T-helper 22 cell (primary cell): ENCODE results near the gene KLHL26.
"Not testable (repeated sequence)": the region's sequence is repeated elsewhere in the genome, so short reads cannot be mapped to it uniquely, and the experiment has no call there.

Experiments used
- DNase-seq: peaks from one replicate; pipeline ENCODE4 v3.0.0-alpha.2; 2020; ENCODE audit warnings: low read depth

Gene KLHL26

DNA sequence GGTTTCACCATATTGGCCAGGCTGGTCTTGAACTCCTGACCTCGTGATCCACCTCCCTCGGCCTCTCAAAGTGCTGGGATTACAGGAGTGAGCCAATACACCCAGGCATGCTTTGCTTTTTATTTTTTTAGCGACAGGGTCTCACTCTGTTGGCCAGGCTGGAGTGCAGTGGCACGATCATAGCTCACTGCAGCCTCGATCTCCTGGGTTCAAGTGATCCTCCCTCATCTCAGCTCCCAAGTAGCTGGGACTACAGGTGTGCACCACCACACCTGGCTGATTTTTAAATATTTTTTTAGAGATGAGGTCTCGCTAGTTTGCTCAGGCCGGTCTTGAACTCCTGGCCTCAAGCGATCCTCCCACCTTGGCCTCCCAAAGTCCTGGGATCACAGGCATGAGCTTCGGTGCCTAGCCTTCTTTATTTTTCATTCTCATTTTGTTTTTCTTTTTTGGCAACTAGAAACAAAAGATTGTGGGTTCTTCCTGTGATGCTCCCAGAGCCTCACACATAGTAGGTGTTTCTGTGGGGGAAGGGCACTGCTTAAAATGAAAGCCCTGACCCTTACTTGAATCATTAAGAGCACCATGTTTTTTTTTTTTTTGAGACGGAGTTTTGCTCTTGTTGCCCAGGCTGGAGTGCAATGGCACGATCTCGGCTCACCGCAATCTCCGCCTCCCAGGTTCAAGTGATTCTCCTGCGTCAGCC is 36.0 kb upstream of the KLHL26 start:
- not testable (repeated sequence) for DNase-seq

DNA sequence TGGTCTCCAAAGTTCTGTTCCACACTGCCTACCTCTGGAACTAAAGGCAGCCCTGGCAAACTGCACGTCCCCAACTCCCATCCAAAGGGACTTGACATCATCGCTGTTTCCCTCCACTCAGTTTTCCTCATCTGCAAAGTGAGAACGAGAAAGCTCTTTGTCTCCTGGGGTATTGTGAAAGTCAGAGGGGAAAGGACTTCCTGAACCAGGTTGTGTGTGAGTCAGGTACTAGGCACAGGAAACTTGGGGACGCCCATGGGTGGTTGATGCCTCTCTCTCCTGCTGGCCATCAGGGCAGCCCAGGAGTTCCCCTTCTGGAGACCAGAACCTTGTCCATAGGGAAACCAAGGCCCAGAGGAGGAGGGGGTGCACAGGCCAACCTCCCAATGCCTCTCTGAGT is 35.0 kb upstream of the KLHL26 start:
- no peak for DNase-seq

DNA sequence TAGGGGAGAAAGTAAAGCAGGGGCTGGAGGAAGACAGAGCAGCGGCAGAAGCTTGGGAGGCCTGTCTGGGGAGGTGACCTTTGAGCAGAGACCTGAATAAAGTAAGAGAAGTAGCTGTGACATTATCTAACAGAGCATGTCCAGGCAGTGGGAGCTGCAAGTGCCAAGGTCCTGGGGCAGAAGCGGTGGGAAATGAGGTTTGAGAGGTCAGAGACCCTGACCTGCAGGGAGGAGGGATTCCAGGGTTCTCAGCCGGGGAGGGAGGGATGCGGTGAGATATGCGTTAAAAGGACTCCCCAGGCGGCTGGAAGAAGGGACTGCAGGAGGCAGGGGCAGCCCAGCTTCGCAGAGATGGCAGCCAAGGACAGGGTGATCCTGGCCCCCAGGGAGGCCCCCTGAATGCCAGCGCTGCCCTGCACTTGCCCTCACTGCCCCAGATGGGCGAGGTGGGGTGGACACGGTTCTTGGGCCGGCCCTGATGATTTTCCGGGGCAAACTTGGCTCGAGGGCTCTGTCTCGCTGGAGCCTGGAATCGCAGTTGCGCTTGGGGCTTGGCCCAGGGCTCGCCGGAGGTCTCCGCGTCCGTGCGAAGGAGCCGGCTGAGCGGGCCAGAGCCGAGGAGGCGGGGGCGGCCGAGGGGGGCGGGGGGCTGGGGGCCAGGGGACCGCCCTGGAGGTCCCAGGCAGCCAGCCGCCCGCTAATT is 33.4 kb upstream of the KLHL26 start:
- DNase-seq: no peak

DNA sequence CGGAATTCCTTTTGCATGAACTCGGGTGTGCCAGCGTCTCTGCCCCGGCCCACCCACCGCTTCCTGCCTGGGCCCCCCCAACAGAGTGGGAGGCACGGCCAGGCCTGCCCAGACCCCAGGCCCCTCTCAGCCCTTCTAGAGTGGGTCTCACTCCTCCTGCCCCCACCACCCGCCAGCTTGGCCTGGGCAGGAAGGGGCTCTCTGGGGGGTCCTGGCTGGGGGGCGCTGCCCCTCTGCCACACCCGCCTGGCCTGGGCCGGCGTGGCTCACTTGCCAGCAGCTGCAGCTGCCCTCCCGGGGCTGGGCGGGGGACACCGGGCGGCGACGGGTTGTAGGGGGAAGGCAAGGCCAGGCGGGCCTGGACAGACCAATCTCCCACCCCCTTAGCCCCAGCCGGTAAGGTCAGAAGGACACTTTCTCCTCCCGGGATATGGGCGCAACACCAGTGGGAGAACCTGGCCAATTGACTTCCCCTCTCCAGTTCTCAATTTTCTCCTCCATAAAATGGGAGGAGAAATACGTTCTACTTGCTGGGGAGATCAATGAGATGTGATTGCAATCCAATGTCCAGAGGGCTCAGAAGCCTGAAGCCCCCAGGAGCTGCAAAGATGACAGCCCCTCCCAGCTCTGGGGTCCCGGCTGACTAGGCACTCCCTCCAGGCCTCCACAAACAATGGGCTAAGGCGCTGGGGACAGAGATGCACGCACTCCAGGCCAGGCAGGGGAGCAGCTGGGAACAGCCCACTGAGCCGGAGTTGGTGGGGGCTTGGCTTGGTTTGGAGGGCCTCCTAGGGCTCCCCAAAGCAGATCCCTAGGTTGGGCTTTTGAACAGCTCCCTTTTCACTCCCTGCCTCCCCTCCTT is 32.6 kb upstream of the KLHL26 start:
- DNase-seq: no peak

DNA sequence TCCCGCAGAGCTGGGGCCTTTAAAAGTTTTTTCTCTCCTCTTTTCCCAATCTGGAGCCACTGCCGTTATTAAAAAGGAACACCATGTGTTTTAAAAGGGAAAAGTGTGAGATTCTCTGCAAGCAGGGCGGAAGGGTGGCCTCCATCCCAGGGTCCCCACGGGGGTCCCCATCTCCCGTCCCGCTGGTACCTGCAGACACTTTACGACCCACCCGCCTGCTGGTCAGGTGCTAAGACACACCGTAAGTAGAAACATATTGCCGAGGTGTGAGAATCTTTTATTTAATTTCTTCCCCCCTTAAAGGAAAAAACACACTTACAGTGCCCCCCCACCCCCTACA is 32.0 kb upstream of the KLHL26 start:
- no peak for DNase-seq

DNA sequence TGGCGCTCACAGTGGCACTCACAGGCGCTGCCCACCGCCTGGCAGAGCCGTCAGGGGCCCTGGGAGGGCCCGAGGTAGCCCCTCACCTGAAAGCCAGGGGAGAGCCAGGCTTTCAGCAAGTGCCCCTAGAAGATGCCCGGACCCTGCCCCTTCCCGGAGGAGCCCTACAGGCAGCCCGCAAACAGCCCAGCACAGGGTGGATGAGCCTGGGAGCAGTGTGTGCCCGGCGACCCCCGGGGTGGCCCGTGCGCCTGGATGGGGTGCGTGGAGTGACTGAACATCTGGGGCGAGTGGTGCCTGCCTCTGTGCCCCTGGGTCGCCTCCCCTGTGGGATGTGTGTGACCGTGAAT is 31.7 kb upstream of the KLHL26 start:
- DNase-seq: no peak

DNA sequence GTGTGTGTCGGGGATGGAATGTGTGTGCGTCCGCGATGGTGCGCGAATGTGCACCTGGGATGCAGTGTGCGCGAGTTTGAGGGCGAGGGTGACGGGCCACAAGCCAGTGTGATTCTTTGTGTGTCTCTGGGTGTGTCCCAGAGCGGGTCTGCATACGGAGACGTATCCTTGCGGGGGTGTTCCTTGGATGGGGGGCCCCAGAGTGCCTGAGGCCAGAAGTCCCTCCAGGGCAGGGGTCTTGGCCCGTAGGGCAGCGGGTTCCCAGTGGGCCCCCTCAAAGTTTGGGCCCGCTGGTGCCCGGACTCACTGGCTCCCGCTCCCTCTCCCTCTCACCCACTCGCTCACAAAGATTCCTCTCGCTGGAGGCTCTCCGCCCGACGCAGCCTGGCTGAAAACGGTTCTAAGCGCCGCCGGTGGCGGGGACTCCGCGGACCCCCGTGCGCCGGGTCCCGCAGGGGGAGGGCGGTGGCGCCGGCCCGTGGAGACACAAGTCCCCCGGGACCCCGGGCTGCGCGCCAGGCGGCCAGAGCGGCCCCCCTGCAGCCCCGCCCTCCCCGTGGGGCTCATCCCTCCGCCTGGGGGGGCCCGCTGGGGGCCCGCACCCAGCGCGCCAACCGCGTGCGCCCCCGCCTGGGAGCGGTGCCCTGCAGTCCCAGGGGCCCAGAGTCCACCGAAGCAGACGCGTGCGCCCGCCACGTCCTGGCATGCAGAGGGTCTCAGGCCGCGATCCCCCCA is 31.1 kb upstream of the KLHL26 start:
- no peak for DNase-seq

DNA sequence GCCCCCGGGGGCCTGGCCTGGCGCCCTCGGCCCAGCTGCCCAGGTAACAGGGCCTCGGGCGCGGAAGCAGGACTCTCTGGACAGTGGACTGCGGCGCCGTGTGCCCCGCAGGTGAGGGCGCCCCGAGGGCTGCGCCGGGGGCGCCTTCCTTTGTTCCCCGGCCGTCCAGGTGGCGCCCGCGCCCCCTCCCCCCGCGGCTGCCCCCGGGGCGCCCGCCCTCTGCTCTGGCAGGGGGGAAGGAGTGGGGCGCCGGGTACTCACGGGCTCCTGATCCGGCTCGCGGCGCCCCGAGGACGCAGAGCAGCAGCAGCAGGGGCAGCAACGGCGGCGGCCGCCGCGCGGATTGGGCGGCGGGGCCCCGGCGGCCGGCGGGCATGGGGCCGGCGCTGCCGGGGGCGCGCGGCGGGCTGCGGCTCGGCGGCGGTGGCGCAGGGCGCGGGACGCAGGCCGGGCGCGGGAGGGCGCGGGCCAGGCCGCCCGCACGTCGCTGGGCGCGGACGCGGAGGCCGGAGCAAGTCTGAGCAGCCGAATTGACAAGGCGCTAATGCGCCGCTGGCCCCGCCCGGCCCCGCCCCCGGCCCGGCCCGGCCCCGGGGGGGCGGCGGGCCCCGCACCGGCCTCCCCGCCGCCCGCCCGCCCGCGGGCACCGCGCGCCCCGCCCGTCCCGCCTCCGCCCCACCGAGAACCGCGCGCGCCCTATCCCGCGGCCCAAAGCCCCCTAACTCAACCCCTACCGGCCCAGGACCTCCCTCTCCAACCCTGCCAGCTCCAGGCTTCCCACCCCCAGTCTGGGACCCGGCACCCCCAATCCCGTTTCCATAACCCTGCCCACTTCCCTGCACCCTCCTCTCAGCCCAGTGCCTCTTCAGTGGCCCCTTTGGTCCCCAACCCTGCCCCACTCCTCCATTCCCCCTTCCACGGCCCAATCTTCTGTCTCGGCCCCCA is 30.3 kb upstream of the KLHL26 start, which contains the start of gene CRLF1:
Gene CRLF1, minus strand, starts transcription at position 519 of the 945 bp plus-strand sequence. Its CDS starts 143 bp downstream, at position 376.
- no peak for DNase-seq

DNA sequence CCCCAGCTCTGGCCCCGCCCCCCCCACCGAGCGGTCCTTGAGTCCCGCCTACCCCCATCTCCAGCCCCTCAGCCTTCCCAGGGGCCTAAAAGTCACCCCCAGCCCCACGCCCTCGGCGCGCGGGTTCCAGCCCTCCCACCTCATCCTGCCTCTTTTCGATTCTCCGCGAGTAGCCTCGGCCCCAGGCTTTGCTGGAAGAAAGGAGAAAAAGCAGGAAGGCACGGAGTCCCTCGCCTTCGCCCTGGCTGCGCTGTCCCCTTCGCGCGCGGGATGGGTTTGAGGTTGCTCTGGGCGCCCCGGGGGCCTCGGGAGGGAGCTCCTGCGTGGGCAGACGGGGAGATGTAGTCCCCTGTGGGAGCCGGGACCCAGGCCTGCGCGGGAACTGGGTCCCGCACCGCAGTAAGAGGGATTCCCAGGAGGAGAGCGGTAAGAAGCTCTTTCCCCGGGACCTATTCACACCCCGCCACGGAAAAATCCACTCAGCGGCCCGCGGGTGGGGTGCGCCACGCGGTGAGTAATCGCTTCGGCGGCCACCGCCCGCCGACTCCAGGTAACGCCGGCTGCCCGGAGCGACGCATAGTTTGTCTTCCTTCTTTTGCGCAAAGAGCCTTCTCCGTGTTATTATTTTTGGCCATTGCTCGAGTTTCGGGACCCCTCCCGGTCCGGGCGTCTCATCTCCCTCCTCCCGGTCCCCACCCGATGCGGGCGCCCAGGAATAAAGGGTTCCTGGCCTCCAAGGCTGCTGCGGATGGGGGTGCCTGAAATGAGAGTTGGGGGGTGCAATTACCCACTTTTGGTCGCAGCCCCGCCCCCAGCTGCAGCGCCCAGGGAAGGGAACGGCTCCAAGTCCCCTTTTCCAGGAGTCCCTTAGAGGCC is 29.4 kb upstream of the KLHL26 start:
- DNase-seq: no peak

DNA sequence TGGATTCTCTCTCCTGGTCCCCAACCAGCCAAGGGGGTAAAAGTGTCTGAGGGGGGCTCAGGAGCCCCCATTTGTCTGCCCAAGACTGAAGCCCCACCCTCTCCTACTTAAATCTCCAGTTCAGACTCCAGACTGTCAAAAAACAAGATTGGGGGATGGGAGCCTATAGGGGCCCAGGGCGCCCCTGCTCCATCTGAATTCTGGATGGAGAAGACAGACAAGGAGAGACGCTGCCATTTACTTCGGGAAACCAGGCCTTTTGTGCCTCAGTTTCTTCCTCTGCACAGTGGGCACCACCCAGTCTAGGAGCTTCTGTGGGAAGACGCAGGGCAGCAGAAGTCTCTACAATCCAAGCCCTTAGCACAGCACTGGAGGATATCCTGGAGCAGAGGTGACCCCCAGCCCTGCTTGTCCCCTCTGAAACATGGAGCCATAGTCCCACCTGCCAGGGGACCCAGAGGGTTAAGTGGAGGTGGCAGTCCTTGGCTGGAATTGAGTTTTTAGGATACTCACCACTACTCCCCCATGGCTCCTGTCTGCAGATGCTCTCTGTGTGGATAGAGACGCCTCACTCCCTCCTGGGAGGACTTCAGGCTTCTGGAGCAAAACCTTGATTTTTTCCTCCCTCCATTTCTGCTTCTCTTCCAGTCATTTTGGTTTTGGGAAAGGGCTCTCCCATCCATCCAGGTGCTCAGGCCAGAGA is 28.6 kb upstream of the KLHL26 start:
- no peak for DNase-seq

DNA sequence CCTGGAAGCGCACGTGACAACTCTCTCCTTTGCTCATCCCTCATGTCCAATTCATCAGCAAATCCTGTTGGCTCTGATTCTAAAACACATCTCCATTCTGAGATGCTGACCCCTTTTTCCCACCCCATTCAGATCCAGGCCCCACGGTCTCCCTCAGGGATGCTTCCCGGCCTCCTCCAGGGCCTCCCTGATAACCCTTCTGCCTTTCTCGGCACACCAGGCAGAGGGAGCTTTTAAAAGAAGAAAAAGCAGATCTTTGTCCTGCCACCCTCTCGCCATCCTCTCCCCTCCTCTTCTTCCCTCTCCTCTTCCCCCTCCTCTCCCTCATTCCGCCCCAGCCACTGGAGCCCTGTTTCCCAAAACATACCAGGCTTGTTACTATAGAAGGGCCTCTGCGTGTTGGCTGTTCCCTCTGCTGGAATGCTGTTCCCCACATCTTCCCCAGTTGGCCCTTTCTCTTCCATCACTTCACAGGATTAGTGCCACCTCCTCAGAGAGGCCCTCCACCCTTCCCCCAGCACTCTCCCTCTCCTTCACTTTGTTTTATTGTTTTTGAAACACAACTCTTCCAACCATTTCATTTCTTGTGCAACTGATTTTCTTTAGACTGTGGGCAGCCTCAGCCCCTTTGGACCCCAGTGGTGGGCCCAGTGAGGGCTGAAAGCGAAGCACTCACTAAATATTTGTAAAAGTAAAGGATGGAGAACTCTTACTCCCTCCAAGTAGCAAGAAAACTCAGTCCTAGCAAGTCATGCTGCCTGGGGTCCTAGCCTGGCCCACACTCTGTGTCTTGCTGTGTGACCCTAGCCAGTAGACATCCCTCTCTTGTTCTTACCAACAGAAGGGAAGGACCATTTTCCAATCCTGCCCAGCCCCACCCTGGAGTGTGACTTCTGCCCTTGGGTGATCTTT is 27.8 kb upstream of the KLHL26 start:
- DNase-seq: no peak

DNA sequence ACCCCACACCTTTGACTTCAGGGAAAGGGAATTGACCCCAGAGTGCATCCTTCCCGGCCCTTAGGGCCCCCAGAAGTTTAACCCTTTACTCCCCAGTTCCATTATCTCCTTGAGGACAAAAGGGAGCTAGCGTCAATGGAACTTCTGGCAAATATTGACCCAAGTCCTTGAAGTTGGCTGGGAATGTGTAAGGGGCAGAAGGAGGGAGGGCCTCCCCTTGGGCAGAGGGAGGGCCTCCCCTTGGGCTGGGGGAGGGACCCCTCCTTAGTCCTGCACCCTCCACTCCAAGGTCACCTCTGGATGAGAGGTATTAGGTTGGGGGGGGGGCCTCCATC is 27.1 kb upstream of the KLHL26 start:
- DNase-seq: no peak

DNA sequence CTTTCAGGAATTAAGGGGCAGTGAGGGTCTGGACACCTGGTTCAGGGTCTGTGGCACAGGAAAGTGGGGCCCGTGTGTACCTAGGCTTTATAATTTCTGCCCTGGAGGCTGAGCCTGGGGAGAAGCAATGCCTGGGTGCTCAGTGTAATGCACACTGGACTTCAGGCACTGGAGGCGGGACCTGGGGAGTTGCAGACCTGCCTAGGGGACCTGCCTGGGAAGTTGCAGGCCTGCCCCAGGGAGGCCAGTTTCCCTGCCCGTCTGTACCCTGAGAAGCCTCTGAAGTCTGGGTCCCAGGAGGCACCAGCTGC is 26.6 kb upstream of the KLHL26 start:
- DNase-seq: no peak

DNA sequence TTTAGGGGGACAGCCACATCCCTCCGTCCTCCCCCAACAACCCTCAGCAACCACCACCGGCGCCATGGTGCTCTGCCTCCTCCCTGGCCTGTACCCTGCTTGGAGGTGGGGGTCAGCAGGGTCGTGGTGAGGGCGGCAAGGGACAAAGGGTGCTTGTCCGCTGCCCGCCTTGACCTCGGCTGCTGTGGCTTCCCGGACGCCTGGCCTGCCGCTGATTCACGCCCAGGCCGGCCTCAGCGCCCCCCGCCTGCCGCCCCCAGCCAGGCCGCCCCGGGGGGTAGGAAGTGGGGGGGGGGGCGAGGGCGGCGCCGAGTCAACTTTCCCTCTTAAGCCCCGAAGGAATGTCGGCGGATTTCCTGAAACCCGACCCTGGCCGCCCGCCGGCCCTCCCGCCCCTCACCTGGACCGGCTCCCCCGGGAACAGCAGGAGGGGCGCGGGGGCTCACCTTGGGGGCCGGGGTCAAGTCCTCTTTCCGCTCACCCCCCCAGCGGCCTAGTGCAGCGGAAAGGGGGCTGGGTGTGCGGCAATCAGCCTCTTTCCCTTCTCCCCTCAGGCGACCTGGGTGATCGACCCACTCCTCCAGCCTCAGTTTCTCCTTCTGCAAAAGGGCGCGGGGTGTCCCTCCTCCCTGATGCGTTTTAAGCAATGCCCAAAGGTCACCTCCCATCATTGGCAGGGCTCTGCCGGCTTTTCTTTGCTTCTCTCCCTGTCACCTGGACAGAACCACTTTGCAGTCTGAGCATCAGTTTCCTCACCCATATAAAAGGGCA is 26.1 kb upstream of the KLHL26 start:
- DNase-seq: no peak

DNA sequence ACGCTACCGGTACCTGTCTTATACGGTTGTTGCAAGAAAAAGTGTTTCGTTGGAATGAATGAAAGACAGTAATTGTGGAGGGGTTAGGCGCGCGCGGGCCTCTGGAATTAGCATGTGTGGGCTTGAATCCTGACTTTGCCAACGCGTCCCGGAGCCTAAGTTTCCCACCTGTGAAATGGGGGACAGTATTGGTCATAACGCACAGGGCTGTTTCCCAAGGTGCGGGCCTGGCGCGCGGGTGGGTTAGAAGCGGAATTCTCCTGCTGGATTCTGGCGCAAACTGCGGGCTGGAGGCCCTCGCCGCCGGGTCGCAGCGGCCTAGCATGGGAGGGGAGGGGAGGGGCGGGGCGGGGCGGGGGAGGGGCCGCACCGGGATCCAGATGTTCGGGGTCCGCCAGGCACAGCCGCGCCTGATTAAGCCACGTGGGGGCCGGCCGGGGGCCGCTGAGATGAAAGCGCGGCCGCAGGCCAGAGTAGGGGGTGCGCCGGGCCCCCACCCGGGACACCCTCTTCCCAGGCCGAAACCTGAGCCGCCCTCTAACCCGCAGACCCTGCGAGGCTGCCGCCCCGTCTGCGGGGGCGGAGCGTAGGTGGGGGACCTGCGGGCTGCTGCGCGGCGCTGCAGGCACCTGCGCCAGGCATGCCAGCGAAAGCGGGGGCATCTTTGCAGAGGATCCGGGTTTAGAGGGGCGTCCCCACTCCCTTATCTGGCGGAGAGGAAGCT is 25.3 kb upstream of the KLHL26 start:
- no peak for DNase-seq

DNA sequence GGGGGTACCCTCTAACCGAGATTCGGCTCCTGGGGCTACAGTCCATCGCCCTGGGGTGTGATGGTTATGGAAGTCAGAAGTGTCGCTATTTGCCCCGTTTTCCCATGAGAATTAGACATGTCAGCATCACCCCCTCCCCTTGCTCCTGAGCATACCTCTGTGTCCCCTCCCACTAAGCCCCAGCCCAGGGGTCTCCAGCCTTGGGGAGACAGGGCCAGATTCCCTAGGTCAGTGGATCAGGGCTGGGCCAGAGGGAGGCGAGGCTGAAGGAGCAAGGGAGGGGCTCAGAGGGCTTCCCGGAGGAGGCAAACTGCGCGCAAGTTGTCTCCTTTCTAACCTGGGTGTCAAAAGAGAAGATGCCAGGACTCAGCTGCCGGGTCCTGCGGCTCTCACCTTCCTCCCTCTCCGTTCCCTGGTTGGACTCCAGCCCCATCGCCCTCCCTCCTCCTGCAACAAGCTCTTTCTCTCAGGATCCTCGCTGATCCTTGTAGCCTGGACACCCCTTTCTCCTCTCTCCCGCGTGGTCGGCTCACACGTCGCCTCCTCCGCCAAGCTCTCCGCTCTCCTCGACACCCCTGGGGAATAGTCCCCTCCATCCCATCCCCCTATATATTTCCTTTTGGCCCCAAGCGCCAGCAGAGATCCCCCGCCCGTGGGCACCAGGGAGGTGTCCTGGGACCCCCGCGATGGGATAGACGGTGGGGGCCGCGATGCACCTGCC is 24.6 kb upstream of the KLHL26 start:
- DNase-seq: no peak
